Kidney epithelial cell (primary cell): ENCODE data around the gene GOLGA8J. TPM values are rescaled to one million over a fixed set of nuclear protein-coding genes. Genes with fewer than 3 reads are reported as not detected.
"Not testable (repeated sequence)": the region's sequence is repeated elsewhere in the genome, so short reads cannot be mapped to it uniquely, and the experiment has no call there.

Experiments
- DNase-seq: peaks from one replicate; pipeline ENCODE4 v3.0.0-alpha.2; 2010; ENCODE audit warnings: low read depth
- H3K27me3 ChIP-seq: 2 replicates; pipeline ENCODE4 v1.6.0; 2011; ENCODE audit warnings: low read length; ENCODE audit not compliant: control insufficient read depth, insufficient read depth
- H3K36me3 ChIP-seq: 2 replicates; pipeline ENCODE4 v1.5.1; 2011; ENCODE audit warnings: low read length; ENCODE audit not compliant: control insufficient read depth, insufficient read depth
- H3K4me3 ChIP-seq: 2 replicates; pipeline ENCODE4 v1.5.1; 2011; ENCODE audit warnings: low read depth, mild to moderate bottlenecking, control low read depth, low read length
- total RNA-seq: library from RNA; depleted of rRNA; stranded (reverse); fragments of >200 nt; gene quantifications from 2 replicates; pipeline ENCODE4 v1.2.3, GENCODE V29; 2015

Gene GOLGA8J
- total RNA-seq, 1 donor from 2014 or later, result not detected

DNA sequence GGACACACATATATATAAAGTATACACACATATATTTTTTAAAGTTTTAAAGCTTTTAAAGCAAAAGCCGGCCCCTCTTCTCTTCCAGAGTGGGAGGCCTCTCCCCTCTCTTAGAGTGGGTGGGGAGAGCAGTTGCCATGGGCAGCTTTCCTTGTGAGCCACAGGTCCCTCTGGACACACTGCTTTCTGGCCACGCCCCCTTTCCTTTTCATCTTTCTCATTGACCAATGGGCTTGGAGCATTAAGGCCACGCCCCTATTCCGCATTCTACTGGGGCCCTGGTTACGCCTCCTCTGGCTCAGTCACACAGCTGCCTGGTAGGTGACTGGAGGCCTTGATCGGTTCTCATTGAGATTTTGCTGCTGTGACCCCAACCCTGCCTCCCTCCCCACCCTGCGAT is 52.0 kb downstream of the GOLGA8J start, which contains the start of gene GOLGA8T:
GOLGA8T (plus strand) TSS at position 301 of the 400 bp plus-strand sequence; CDS start at position 399, 98 bp downstream.
- H3K36me3 ChIP-seq, H3K27me3 ChIP-seq, DNase-seq, H3K4me3 ChIP-seq: not testable (repeated sequence)

Other genes with a start within 250 kb of the GOLGA8J start
- 0.27 TPM in 1 of 2 replicates, not detected in the other for gene GOLGA8T, start 52.1 kb downstream of the GOLGA8J start, total RNA-seq